WTC11 (cell line): Measurements from ENCODE around the gene FFAR3. TPM values are rescaled to one million over a fixed set of nuclear protein-coding genes. Genes with fewer than 3 reads are reported as not detected.

Source experiments
- ATAC-seq: fragments of 200-7000 bp; cut with Tn5 transposase; 2 replicates; pipeline ENCODE4 v1.10.0; 2021; ENCODE audit warnings: mild to moderate bottlenecking, moderate library complexity
- CTCF ChIA-PET: fragments of 300-600 bp; sonication (Branson Sonifier 250); formaldehyde crosslinking; loops from one replicate; lab custom pipeline; 2021; ENCODE audit warnings: antibody characterized with exemption; lab: Charles Lee
- POLR2A ChIA-PET: fragments of 350-600 bp; sonication (Branson Sonifier 250); formaldehyde crosslinking; loops from one replicate; lab custom pipeline; 2021; ENCODE audit warnings: antibody characterized with exemption; lab: Charles Lee
- DNase-seq: peaks from one replicate; pipeline ENCODE4 v3.0.0; 2021; ENCODE audit warnings: low spot score
- H3K27ac Mint-ChIP-seq: 2 replicates; pipeline ENCODE4 v1.8.0; 2021; ENCODE audit warnings: mixed read lengths
- H3K27me3 Mint-ChIP-seq: 2 replicates; pipeline ENCODE4 v1.8.0; 2021; ENCODE audit warnings: low read depth, mild to moderate bottlenecking, moderate library complexity, mixed read lengths
- H3K36me3 Mint-ChIP-seq: 2 replicates; pipeline ENCODE4 v1.8.0; 2021; ENCODE audit warnings: mixed read lengths
- H3K4me1 Mint-ChIP-seq: 2 replicates; pipeline ENCODE4 v1.8.0; 2022; ENCODE audit warnings: mixed read lengths
- H3K4me3 Mint-ChIP-seq: 2 replicates; pipeline ENCODE4 v1.8.0; 2021; ENCODE audit warnings: mild to moderate bottlenecking, moderate library complexity, mixed read lengths
- H3K9me3 Mint-ChIP-seq: 2 replicates; pipeline ENCODE4 v1.8.0; 2021; ENCODE audit warnings: mixed read lengths
- AFF4 ChIP-seq: sonication (generic); formaldehyde crosslinking; IDR thresholded peaks from 2 replicates; pipeline ENCODE4 v1.8.1; 2023; ENCODE audit warnings: mild to moderate bottlenecking, missing genetic modification reagents, borderline replicate concordance
- CREM ChIP-seq: sonication (generic); formaldehyde crosslinking; IDR thresholded peaks from 2 replicates; pipeline ENCODE4 v1.8.1; 2022; ENCODE audit warnings: mild to moderate bottlenecking, missing genetic modification reagents, moderate library complexity
- EMX1 ChIP-seq: fragments of 250-450 bp; sonication (Bioruptor Pico); IDR thresholded peaks from 2 replicates; pipeline ENCODE4 v1.8.0; 2021; ENCODE audit warnings: mild to moderate bottlenecking
- ETV6 ChIP-seq: sonication (generic); formaldehyde crosslinking; IDR thresholded peaks from 2 replicates; pipeline ENCODE4 v1.8.1; 2022; ENCODE audit warnings: mild to moderate bottlenecking, missing genetic modification reagents
- FOXJ3 ChIP-seq: sonication (generic); formaldehyde crosslinking; IDR thresholded peaks from 2 replicates; pipeline ENCODE4 v1.9.0; 2021; ENCODE audit warnings: missing genetic modification reagents, mild to moderate bottlenecking, borderline replicate concordance
- FOXP1 ChIP-seq: sonication (generic); formaldehyde crosslinking; IDR thresholded peaks from 2 replicates; pipeline ENCODE4 v1.8.0; 2022; ENCODE audit warnings: missing genetic modification reagents, mild to moderate bottlenecking, moderate library complexity, borderline replicate concordance
- GABPB1 ChIP-seq: sonication (generic); formaldehyde crosslinking; IDR thresholded peaks from 2 replicates; pipeline ENCODE4 v1.8.1; 2023; ENCODE audit warnings: mild to moderate bottlenecking, missing genetic modification reagents
- MLX ChIP-seq: sonication (generic); formaldehyde crosslinking; IDR thresholded peaks from 2 replicates; pipeline ENCODE4 v1.8.1; 2023; ENCODE audit warnings: mild to moderate bottlenecking, missing genetic modification reagents, moderate library complexity
- NFATC4 ChIP-seq: fragments of 250-450 bp; sonication (Bioruptor Pico); IDR thresholded peaks from 2 replicates; pipeline ENCODE4 v1.9.0; 2021; ENCODE audit warnings: mild to moderate bottlenecking
- NR3C1 ChIP-seq: sonication (generic); formaldehyde crosslinking; conservative IDR thresholded peaks from 2 replicates; pipeline ENCODE4 v1.8.1; 2023; ENCODE audit warnings: low read depth, mild to moderate bottlenecking, missing genetic modification reagents
- SMAD4 ChIP-seq: sonication (generic); formaldehyde crosslinking; IDR thresholded peaks from 2 replicates; pipeline ENCODE4 v1.8.0; 2022; ENCODE audit warnings: mild to moderate bottlenecking, missing genetic modification reagents
- ZNF138 ChIP-seq: sonication (generic); formaldehyde crosslinking; conservative IDR thresholded peaks from 2 replicates; pipeline ENCODE4 v1.8.1; 2022; ENCODE audit warnings: mild to moderate bottlenecking, moderate library complexity, missing genetic modification reagents
- ZNF232 ChIP-seq: sonication (generic); formaldehyde crosslinking; IDR thresholded peaks from 2 replicates; pipeline ENCODE4 v1.8.0; 2022; ENCODE audit warnings: mild to moderate bottlenecking, missing genetic modification reagents
- ZNF416 ChIP-seq: fragments of 250-450 bp; sonication (Bioruptor Pico); IDR thresholded peaks from 2 replicates; pipeline ENCODE4 v1.9.0; 2021; ENCODE audit warnings: mild to moderate bottlenecking, inconsistent platforms
- total RNA-seq: library from RNA; stranded (reverse); gene quantifications from 3 replicates; pipeline ENCODE4 v1.2.3, GENCODE V29; 2021
- TF ChIP-seq, protein P1 (sequence below): sonication (generic); formaldehyde crosslinking; IDR thresholded peaks from 2 replicates; pipeline ENCODE4 v1.8.1; 2023; ENCODE audit warnings: mild to moderate bottlenecking, moderate library complexity, missing genetic modification reagents
- TF ChIP-seq, protein P2 (sequence below): sonication (generic); formaldehyde crosslinking; IDR thresholded peaks from 2 replicates; pipeline ENCODE4 v1.8.0; 2023; ENCODE audit warnings: missing genetic modification reagents
- TF ChIP-seq, protein P3 (sequence below): fragments of 250-450 bp; sonication (Bioruptor Pico); IDR thresholded peaks from 2 replicates; pipeline ENCODE4 v1.9.0; 2021; ENCODE audit warnings: moderate library complexity, mild to moderate bottlenecking, inconsistent platforms, borderline replicate concordance
- TF ChIP-seq, protein P4 (sequence below): sonication (generic); formaldehyde crosslinking; IDR thresholded peaks from 2 replicates; pipeline ENCODE4 v1.8.0; 2022; ENCODE audit warnings: mild to moderate bottlenecking, missing genetic modification reagents

FFAR3 gene
- total RNA-seq, 1 experiment from 2014 or later: not detected

- TF ChIP-seq NR3C1: no peak
- TF ChIP-seq CREM (CRISPR knock-in tag): no peak
Observed at GRCh38 chr19:35308910-35309309, 49.4 kb upstream of the FFAR3 start (continued).

DNA sequence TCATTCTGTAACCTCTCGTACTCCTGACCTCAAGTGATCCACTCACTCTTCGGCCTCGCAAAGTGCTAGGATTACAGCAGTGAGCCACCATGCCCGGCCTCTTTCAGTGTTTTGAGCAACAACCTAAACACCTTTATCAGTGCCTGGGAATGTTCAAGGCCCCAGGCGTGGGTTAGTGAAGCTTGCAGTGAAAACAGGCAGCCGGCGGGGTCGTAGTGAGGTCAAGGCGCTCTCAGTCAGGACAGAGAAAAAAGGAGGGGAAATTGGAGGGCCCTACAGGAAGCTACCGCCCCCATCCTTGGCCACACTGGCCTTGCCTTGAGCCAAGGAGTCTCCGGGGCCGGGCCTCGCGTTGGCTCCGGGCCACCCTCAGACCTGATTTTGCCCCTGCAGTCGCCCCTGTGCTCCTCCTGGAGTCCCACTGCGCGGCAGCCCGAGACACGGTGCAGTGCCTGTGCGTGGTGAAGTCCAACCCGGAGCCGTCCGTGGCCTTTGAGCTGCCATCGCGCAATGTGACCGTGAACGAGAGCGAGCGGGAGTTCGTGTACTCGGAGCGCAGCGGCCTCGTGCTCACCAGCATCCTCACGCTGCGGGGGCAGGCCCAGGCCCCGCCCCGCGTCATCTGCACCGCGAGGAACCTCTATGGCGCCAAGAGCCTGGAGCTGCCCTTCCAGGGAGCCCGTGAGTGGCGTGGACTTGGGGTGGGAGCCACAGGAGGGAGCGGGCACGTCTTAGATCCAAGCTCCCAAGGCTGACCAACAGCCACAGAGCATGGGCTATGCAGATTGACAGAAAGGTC lies 48.6 kb upstream of the FFAR3 start:
- no peak overlapping the region for H3K4me3 Mint-ChIP-seq
- no peaks in the 10 kb centered on the region for H3K9me3 Mint-ChIP-seq
- ChIA-PET CTCF (interaction anchor here (0.6 to 1.4 kb wide), 3 partner anchors 43 to 246 kb away, joined by 3 to 5 read pairs (median 4); no protein-coding TSS in a partner anchor), POLR2A (no interaction called here)
- TF ChIP-seq GABPB1 (peak; percentile 56), EMX1 (no peak)
- H3K27me3 Mint-ChIP-seq: no peaks in the 10 kb centered on the region
- ATAC-seq (no peak), DNase-seq (no peak)
- no peak overlapping the region for H3K27ac Mint-ChIP-seq
- H3K36me3 Mint-ChIP-seq: no peaks in the 10 kb centered on the region
- no peaks in the 10 kb centered on the region for H3K4me1 Mint-ChIP-seq

- Mint-ChIP-seq H3K36me3 (no peaks in the 10 kb centered on the region), H3K4me3 (no peak overlapping the region), H3K27ac (no peak overlapping the region)
- no peak for ATAC-seq
- CTCF ChIA-PET: interaction anchor here (0.6 to 1.4 kb wide), 2 partner anchors 42 to 246 kb away, joined by 3 to 5 read pairs; no protein-coding TSS in a partner anchor
- DNase-seq: no peak
- TF ChIP-seq ZNF138 (CRISPR knock-in tag): no peak
- TF ChIP-seq, protein P1, sequence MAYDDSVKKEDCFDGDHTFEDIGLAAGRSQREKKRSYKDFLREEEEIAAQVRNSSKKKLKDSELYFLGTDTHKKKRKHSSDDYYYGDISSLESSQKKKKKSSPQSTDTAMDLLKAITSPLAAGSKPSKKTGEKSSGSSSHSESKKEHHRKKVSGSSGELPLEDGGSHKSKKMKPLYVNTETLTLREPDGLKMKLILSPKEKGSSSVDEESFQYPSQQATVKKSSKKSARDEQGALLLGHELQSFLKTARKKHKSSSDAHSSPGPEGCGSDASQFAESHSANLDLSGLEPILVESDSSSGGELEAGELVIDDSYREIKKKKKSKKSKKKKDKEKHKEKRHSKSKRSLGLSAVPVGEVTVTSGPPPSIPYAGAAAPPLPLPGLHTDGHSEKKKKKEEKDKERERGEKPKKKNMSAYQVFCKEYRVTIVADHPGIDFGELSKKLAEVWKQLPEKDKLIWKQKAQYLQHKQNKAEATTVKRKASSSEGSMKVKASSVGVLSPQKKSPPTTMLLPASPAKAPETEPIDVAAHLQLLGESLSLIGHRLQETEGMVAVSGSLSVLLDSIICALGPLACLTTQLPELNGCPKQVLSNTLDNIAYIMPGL: no peak
- no peak for TF ChIP-seq MLX (CRISPR knock-in tag)
- TF ChIP-seq, all 79 proteins: peak for 0
- Mint-ChIP-seq H3K4me1 (no peaks in the 10 kb centered on the region), H3K27me3 (no peaks in the 10 kb centered on the region), H3K9me3 (no peaks in the 10 kb centered on the region)
- POLR2A ChIA-PET: no interaction called here
Observed at GRCh38 chr19:35310331-35310730, 47.9 kb upstream of the FFAR3 start.

DNA sequence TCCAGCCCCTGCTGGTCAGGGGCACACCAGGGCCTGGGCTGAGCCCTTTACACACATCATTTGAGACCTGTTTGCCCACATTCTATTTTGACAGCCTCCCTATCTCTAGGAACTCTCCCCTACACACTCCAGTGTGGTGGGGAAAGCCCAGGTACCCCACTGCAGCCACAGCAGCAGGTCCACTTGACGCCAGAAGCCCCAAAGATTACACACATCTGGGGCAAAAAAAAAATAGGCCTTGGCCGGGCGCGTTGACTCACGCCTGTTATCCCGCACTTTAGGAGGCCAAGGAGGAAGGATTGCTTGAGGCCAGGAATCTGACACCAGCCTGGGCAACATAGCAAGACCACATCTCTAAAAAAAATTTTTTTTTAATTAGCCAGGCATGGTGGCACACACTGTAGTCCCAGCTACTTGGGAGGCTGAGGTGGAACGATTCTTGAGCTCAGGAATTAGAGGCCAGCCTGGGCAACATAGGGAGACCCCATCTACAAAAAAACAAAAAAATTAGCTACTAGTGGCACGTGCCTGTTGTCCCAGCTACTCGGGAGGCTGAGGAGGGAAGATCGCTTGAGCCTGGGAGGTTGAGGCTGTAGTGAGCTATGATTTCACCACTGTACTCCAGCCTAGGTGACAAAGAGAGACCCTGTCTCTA lies 47.3 kb upstream of the FFAR3 start:
- ChIA-PET POLR2A (no interaction called here), CTCF (interaction anchor here (1.4 kb wide), 1 partner anchor 42 kb away, joined by 5 read pairs; no protein-coding TSS in a partner anchor)
- Mint-ChIP-seq H3K36me3 (no peaks in the 10 kb centered on the region), H3K27me3 (no peaks in the 10 kb centered on the region), H3K9me3 (no peaks in the 10 kb centered on the region), H3K4me3 (no peak overlapping the region), H3K27ac (no peak overlapping the region), H3K4me1 (no peaks in the 10 kb centered on the region)
- DNase-seq (no peak), ATAC-seq (no peak)
- TF ChIP-seq FOXJ3 (CRISPR knock-in tag) (no peak), AFF4 (no peak), FOXP1 (CRISPR knock-in tag) (no peak), ZNF232 (CRISPR knock-in tag) (no peak), SMAD4 (CRISPR knock-in tag) (no peak), ETV6 (CRISPR knock-in tag) (no peak), NFATC4 (CRISPR knock-in tag) (no peak), ZNF416 (CRISPR knock-in tag) (no peak), NR3C1 (no peak), MLX (CRISPR knock-in tag) (no peak)
- TF ChIP-seq, protein P2, sequence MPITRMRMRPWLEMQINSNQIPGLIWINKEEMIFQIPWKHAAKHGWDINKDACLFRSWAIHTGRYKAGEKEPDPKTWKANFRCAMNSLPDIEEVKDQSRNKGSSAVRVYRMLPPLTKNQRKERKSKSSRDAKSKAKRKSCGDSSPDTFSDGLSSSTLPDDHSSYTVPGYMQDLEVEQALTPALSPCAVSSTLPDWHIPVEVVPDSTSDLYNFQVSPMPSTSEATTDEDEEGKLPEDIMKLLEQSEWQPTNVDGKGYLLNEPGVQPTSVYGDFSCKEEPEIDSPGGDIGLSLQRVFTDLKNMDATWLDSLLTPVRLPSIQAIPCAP (CRISPR knock-in tag): no peak
- TF ChIP-seq, protein P3, sequence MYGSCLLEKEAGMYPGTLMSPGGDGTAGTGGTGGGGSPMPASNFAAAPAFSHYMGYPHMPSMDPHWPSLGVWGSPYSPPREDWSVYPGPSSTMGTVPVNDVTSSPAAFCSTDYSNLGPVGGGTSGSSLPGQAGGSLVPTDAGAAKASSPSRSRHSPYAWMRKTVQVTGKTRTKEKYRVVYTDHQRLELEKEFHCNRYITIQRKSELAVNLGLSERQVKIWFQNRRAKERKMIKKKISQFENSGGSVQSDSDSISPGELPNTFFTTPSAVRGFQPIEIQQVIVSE (CRISPR knock-in tag): no peak
- TF ChIP-seq, protein P4, sequence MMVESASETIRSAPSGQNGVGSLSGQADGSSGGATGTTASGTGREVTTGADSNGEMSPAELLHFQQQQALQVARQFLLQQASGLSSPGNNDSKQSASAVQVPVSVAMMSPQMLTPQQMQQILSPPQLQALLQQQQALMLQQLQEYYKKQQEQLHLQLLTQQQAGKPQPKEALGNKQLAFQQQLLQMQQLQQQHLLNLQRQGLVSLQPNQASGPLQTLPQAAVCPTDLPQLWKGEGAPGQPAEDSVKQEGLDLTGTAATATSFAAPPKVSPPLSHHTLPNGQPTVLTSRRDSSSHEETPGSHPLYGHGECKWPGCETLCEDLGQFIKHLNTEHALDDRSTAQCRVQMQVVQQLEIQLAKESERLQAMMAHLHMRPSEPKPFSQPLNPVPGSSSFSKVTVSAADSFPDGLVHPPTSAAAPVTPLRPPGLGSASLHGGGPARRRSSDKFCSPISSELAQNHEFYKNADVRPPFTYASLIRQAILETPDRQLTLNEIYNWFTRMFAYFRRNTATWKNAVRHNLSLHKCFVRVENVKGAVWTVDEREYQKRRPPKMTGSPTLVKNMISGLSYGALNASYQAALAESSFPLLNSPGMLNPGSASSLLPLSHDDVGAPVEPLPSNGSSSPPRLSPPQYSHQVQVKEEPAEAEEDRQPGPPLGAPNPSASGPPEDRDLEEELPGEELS (CRISPR knock-in tag): no peak
